ENCODE measurements around the gene MINDY2. TPM values are rescaled to one million over a fixed set of nuclear protein-coding genes. Genes with fewer than 3 reads are reported as not detected.

Gene MINDY2
- total RNA-seq, 4 donors from 2014 or later: 26.6 to 38.2 (median 29.2) TPM

GRCh38 chr15:58770519-58770856 lies 614 bp upstream of the MINDY2 start:
- Histone ChIP-seq H3K4me1 (peaks cover 26 to 49% (median 45%) of the 10 kb centered on the region in 4 donors), H3K9me3 (no peaks in the 10 kb centered on the region), H3K27ac (replicated peaks in 1 of 4) (peak overlapping the region; percentile 99), H3K36me3 (no peaks in the 10 kb centered on the region), H3K27me3 (no peaks in the 10 kb centered on the region), H3K4me3 (peak overlapping the region; percentile 90 to 98 (median 96))
- no peak for DNase-seq (ENCODE audit: extremely low spot score)
- WGBS: 0% methylated on average over 9 of the region's 9 CpGs
- TF ChIP-seq POLR2AphosphoS5 (IDR thresholded peaks at IDR 0.05) (no peak), CTCF (IDR thresholded peaks at IDR 0.05) (peak in 1 of 3 experiments; percentile 30)
- intact Hi-C loops (cut with DNase I): loop anchor here (2.0 kb wide), 1 partner anchor 162 kb away; the partner anchor contains the start of gene SLTM

- Histone ChIP-seq H3K36me3 (no peaks in the 10 kb centered on the region), H3K27me3 (no peaks in the 10 kb centered on the region), H3K9me3 (no peaks in the 10 kb centered on the region), H3K4me1 (peaks cover 26 to 62% (median 57%) of the 10 kb centered on the region in 4 donors), H3K27ac (replicated peaks in 1 of 4) (peak overlapping the region; percentile 99), H3K4me3 (peak overlapping the region; percentile 90 to 98 (median 96))
- peak; percentile 91 for DNase-seq (ENCODE audit: extremely low spot score)
- TF ChIP-seq CTCF (IDR thresholded peaks at IDR 0.05) (no peak), POLR2AphosphoS5 (IDR thresholded peaks at IDR 0.05) (peak in 1 of 2 donors; percentile 27)
- intact Hi-C loops (cut with DNase I): loop anchor here (1.0 to 2.0 kb wide), 2 partner anchors 22 to 161 kb away; partner anchors contain the start of genes ADAM10 and SLTM
- WGBS: 2% methylated on average over 11 of the region's 40 CpGs
These were observed 634 bp downstream of the MINDY2 start for GRCh38 chr15:58771621-58772250.

GRCh38 chr15:58773024-58773423 lies 1.9 kb downstream of the MINDY2 start:
- H3K36me3 ChIP-seq: no peaks in the 10 kb centered on the region
- H3K27ac ChIP-seq (replicated peaks in 1 of 4): peak overlapping the region; percentile 99
- no peak for DNase-seq (ENCODE audit: extremely low spot score)
- peak overlapping the region; percentile 90 to 98 (median 96) for H3K4me3 ChIP-seq
- H3K9me3 ChIP-seq: no peaks in the 10 kb centered on the region
- intact Hi-C loops (cut with DNase I): no loop called here
- no peaks in the 10 kb centered on the region for H3K27me3 ChIP-seq
- H3K4me1 ChIP-seq: peaks cover 30 to 68% (median 66%) of the 10 kb centered on the region in 4 donors
- TF ChIP-seq POLR2AphosphoS5 (IDR thresholded peaks at IDR 0.05): no peak
- no peak for TF ChIP-seq EP300 (IDR thresholded peaks at IDR 0.05)
- TF ChIP-seq CTCF (IDR thresholded peaks at IDR 0.05): no peak
- TF ChIP-seq POLR2A (IDR thresholded peaks at IDR 0.05; ENCODE audit: low read depth): no peak
- 60% methylated on average over 4 of the region's 4 CpGs for WGBS

- DNase-seq (ENCODE audit: extremely low spot score): no peak
- Histone ChIP-seq H3K27me3 (no peaks in the 10 kb centered on the region), H3K27ac (replicated peaks in 1 of 4) (no peak overlapping the region), H3K4me1 (peaks cover 30 to 66% (median 58%) of the 10 kb centered on the region in 4 donors), H3K9me3 (no peaks in the 10 kb centered on the region), H3K4me3 (no peak overlapping the region), H3K36me3 (peaks cover 0 to 7% (median 0%) of the 10 kb centered on the region in 4 donors)
- intact Hi-C loops (cut with DNase I): no loop called here
- 98% methylated on average over 3 of the region's 3 CpGs for WGBS
- TF ChIP-seq EP300 (IDR thresholded peaks at IDR 0.05) (no peak), CTCF (IDR thresholded peaks at IDR 0.05) (no peak), POLR2AphosphoS5 (IDR thresholded peaks at IDR 0.05) (no peak), POLR2A (IDR thresholded peaks at IDR 0.05; ENCODE audit: low read depth) (no peak)
These were observed 4.3 kb downstream of the MINDY2 start for GRCh38 chr15:58775402-58775801.

GRCh38 chr15:58777107-58777506 lies 6.0 kb downstream of the MINDY2 start:
- intact Hi-C loops (cut with DNase I): no loop called here
- H3K9me3 ChIP-seq: no peaks in the 10 kb centered on the region
- TF ChIP-seq POLR2AphosphoS5 (IDR thresholded peaks at IDR 0.05): no peak
- no peak for TF ChIP-seq POLR2A (IDR thresholded peaks at IDR 0.05; ENCODE audit: low read depth)
- no peak for TF ChIP-seq EP300 (IDR thresholded peaks at IDR 0.05)
- TF ChIP-seq CTCF (IDR thresholded peaks at IDR 0.05): no peak
- no peak for DNase-seq (ENCODE audit: extremely low spot score)
- H3K36me3 ChIP-seq: peaks cover 0 to 11% (median 0%) of the 10 kb centered on the region in 4 donors
- H3K4me3 ChIP-seq: no peak overlapping the region
- no peak overlapping the region for H3K27ac ChIP-seq (replicated peaks in 1 of 4)
- peaks cover 30 to 64% (median 55%) of the 10 kb centered on the region in 4 donors for H3K4me1 ChIP-seq
- 86% methylated on average over 4 of the region's 4 CpGs for WGBS
- H3K27me3 ChIP-seq: no peaks in the 10 kb centered on the region

All from esophagus muscularis mucosa (tissue), 4 donors.